Spinal cord (tissue), 10 donors: Measurements from ENCODE around the gene SPTBN1. TPM values are rescaled to one million over a fixed set of nuclear protein-coding genes. Genes with fewer than 3 reads are reported as not detected.

Experiments
- DNase-seq, 6 donors: peaks; one replicate each; pipeline versions ENCODE4 v3.0.0 to v3.0.0-alpha.2; 2013 to 2015; ENCODE audit warnings: low spot score in 6 of 6, low read depth in 4 of 6
- H3K27ac ChIP-seq: one replicate; pipeline ENCODE4 v1.5.1; 2013; ENCODE audit warnings: low read depth, low read length, control low read depth
- H3K27me3 ChIP-seq: one replicate; pipeline ENCODE4 v1.6.1; 2013; ENCODE audit warnings: low read length; ENCODE audit not compliant: control insufficient read depth, insufficient read depth
- H3K36me3 ChIP-seq: one replicate; pipeline ENCODE4 v1.6.1; 2013; ENCODE audit warnings: low read length; ENCODE audit not compliant: control insufficient read depth, insufficient read depth
- H3K4me1 ChIP-seq: one replicate; pipeline ENCODE4 v1.6.1; 2013; ENCODE audit warnings: low read length; ENCODE audit not compliant: control insufficient read depth, insufficient read depth
- H3K4me3 ChIP-seq: one replicate; pipeline ENCODE4 v1.5.1; 2013; ENCODE audit warnings: low read depth, low read length, control low read depth
- H3K9me3 ChIP-seq: one replicate; pipeline ENCODE4 v1.6.1; 2013; ENCODE audit warnings: low read length; ENCODE audit not compliant: control insufficient read depth, insufficient read depth
- WGBS: methylation state at CpG from one replicate; pipeline ENCODE4 v1.1.5; 2013; ENCODE audit warnings: missing lambda C conversion rate; ENCODE audit not compliant: insufficient coverage; 5-methylcytosine and 5-hydroxymethylcytosine counted together
- polyA plus RNA-seq, 2 donors: library from polyadenylated mRNA; unstranded; fragments of 120-200 nt; gene quantifications; one replicate each; pipeline ENCODE4 v1.2.1, GENCODE V29; 2013; ENCODE audit not compliant: insufficient read length in 2 of 2
- total RNA-seq, 2 donors: library from RNA; depleted of rRNA in 1 of 2; stranded (reverse); fragments of 120-200 nt in 1 of 2; fragments of >200 nt in 1 of 2; gene quantifications; one replicate each; pipeline versions ENCODE4 v1.2.3 to v1.2.4, GENCODE V29; 2013 to 2014
- donor health status: healthy.

SPTBN1 gene
- total and polyA plus RNA-seq, 4 donors: 351 to 501 (median 426) TPM

GRCh38 chr2:54604871-54605270, 148.7 kb downstream of the SPTBN1 start:
- Histone ChIP-seq H3K4me3 (no peak overlapping the region), H3K27me3 (no peaks in the 10 kb centered on the region), H3K36me3 (peaks cover 2% of the 10 kb centered on the region), H3K9me3 (no peaks in the 10 kb centered on the region), H3K27ac (peak overlapping the region; percentile 22), H3K4me1 (peaks cover 22% of the 10 kb centered on the region)
- 35% methylated on average over 8 of the region's 10 CpGs for WGBS
- no peak for DNase-seq

GRCh38 chr2:54605836-54606235, 149.7 kb downstream of the SPTBN1 start:
- Histone ChIP-seq H3K27me3 (no peaks in the 10 kb centered on the region), H3K27ac (no peak overlapping the region), H3K9me3 (no peaks in the 10 kb centered on the region), H3K4me3 (no peak overlapping the region), H3K4me1 (peaks cover 19% of the 10 kb centered on the region), H3K36me3 (no peaks in the 10 kb centered on the region)
- no CpG with 5 or more reads among the region's 3 CpGs for WGBS
- DNase-seq: no peak

GRCh38 chr2:54606393-54606958, 150.3 kb downstream of the SPTBN1 start:
- peak in 2 of 6 donors; percentile 33 to 53 for DNase-seq
- Histone ChIP-seq H3K36me3 (no peaks in the 10 kb centered on the region), H3K4me1 (peaks cover 19% of the 10 kb centered on the region), H3K9me3 (no peaks in the 10 kb centered on the region), H3K4me3 (no peak overlapping the region), H3K27me3 (no peaks in the 10 kb centered on the region), H3K27ac (no peak overlapping the region)
- 66% methylated on average over 7 of the region's 12 CpGs for WGBS

- Histone ChIP-seq H3K4me1 (peaks cover 15% of the 10 kb centered on the region), H3K36me3 (peaks cover 3% of the 10 kb centered on the region)
Observed at GRCh38 chr2:54608224-54608623, 152.1 kb downstream of the SPTBN1 start.

GRCh38 chr2:54609241-54609640, 153.1 kb downstream of the SPTBN1 start:
- no peak for DNase-seq
- Histone ChIP-seq H3K36me3 (peaks cover 3% of the 10 kb centered on the region), H3K9me3 (no peaks in the 10 kb centered on the region), H3K27ac (no peak overlapping the region), H3K4me1 (peaks cover 10% of the 10 kb centered on the region), H3K27me3 (no peaks in the 10 kb centered on the region), H3K4me3 (no peak overlapping the region)
- WGBS: 100% methylated on average over 1 of the region's 5 CpGs

More at GRCh38 chr2:54608224-54608623, 152.1 kb downstream of the SPTBN1 start:
- Histone ChIP-seq H3K9me3 (no peaks in the 10 kb centered on the region), H3K27me3 (no peaks in the 10 kb centered on the region), H3K4me3 (no peak overlapping the region), H3K27ac (no peak overlapping the region)
- 100% methylated on average over 3 of the region's 3 CpGs for WGBS
- no peak for DNase-seq

- no peaks in the 10 kb centered on the region for H3K9me3 ChIP-seq
- peaks cover 3% of the 10 kb centered on the region for H3K36me3 ChIP-seq
- WGBS: 75% methylated on average over 2 of the region's 3 CpGs
- H3K27ac ChIP-seq: no peak overlapping the region
- H3K4me3 ChIP-seq: no peak overlapping the region
- H3K27me3 ChIP-seq: no peaks in the 10 kb centered on the region
- H3K4me1 ChIP-seq: peaks cover 7% of the 10 kb centered on the region
- no peak for DNase-seq
Observed at GRCh38 chr2:54609647-54610046, 153.5 kb downstream of the SPTBN1 start.

GRCh38 chr2:54610700-54611099, 154.6 kb downstream of the SPTBN1 start:
- no peaks in the 10 kb centered on the region for H3K9me3 ChIP-seq
- WGBS: no CpG with 5 or more reads among the region's 1 CpG
- no peaks in the 10 kb centered on the region for H3K27me3 ChIP-seq
- no peak overlapping the region for H3K27ac ChIP-seq
- no peak overlapping the region for H3K4me3 ChIP-seq
- H3K36me3 ChIP-seq: peaks cover 3% of the 10 kb centered on the region
- peak in 1 of 6 donors; percentile 31 for DNase-seq
- peaks cover 7% of the 10 kb centered on the region for H3K4me1 ChIP-seq

- Histone ChIP-seq H3K27me3 (no peaks in the 10 kb centered on the region), H3K9me3 (no peaks in the 10 kb centered on the region), H3K4me1 (peaks cover 7% of the 10 kb centered on the region), H3K36me3 (peaks cover 3% of the 10 kb centered on the region), H3K4me3 (no peak overlapping the region), H3K27ac (no peak overlapping the region)
- no peak for DNase-seq
- 93% methylated on average over 11 of the region's 14 CpGs for WGBS
Observed at GRCh38 chr2:54611830-54612545, 155.9 kb downstream of the SPTBN1 start.

- H3K4me1 ChIP-seq: peaks cover 7% of the 10 kb centered on the region
Observed at GRCh38 chr2:54613386-54613785, 157.3 kb downstream of the SPTBN1 start.

GRCh38 chr2:54613794-54614257, 157.7 kb downstream of the SPTBN1 start:
- H3K27ac ChIP-seq: peak overlapping the region; percentile 40
- no peak for DNase-seq
- WGBS: no CpG with 5 or more reads among the region's 6 CpGs

More at GRCh38 chr2:54613386-54613785, 157.3 kb downstream of the SPTBN1 start:
- H3K27me3 ChIP-seq: no peaks in the 10 kb centered on the region
- no peaks in the 10 kb centered on the region for H3K9me3 ChIP-seq
- H3K27ac ChIP-seq: no peak overlapping the region
- H3K4me3 ChIP-seq: no peak overlapping the region
- H3K36me3 ChIP-seq: peaks cover 5% of the 10 kb centered on the region
- WGBS: 60% methylated on average over 1 of the region's 2 CpGs
- DNase-seq: peak in 2 of 6 donors; percentile 31 to 81

More at GRCh38 chr2:54613794-54614257, 157.7 kb downstream of the SPTBN1 start:
- Histone ChIP-seq H3K27me3 (no peaks in the 10 kb centered on the region), H3K9me3 (no peaks in the 10 kb centered on the region), H3K36me3 (peaks cover 8% of the 10 kb centered on the region), H3K4me3 (no peak overlapping the region), H3K4me1 (peaks cover 7% of the 10 kb centered on the region)
